IPS-NIHi11 (cell line): ENCODE results near the gene AJM1.
"Not testable (repeated sequence)": the region's sequence is repeated elsewhere in the genome, so short reads cannot be mapped to it uniquely, and the experiment has no call there.

Source experiments
- DNase-seq: peaks from one replicate; pipeline ENCODE4 v3.0.0; 2012; ENCODE audit warnings: mixed read lengths, low spot score

Gene AJM1

DNA sequence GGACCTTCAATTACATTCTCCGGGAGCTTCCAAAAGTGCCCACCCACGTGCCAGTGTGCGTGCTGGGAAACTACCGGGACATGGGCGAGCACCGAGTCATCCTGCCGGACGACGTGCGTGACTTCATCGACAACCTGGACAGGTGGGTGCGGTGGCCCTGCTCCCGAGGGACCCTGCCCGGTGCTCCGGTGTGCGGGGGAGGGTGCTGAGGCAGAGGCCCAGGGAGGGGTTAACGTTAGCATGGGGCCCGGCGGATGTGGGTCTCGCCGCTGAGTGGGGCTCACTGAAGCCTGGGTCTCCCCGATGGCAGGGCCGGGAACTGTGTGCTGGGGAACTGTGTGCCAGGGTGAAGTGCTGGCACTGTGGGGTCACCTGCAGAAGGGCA, 10.6 kb upstream of the AJM1 start:
- DNase-seq: no peak

- DNase-seq: no peak
These were observed 9.7 kb upstream of the AJM1 start for GRCh38 chr9:136832581-136832980.

GRCh38 chr9:136833381-136834048, 8.8 kb upstream of the AJM1 start:
- peak; percentile 6 for DNase-seq

DNA sequence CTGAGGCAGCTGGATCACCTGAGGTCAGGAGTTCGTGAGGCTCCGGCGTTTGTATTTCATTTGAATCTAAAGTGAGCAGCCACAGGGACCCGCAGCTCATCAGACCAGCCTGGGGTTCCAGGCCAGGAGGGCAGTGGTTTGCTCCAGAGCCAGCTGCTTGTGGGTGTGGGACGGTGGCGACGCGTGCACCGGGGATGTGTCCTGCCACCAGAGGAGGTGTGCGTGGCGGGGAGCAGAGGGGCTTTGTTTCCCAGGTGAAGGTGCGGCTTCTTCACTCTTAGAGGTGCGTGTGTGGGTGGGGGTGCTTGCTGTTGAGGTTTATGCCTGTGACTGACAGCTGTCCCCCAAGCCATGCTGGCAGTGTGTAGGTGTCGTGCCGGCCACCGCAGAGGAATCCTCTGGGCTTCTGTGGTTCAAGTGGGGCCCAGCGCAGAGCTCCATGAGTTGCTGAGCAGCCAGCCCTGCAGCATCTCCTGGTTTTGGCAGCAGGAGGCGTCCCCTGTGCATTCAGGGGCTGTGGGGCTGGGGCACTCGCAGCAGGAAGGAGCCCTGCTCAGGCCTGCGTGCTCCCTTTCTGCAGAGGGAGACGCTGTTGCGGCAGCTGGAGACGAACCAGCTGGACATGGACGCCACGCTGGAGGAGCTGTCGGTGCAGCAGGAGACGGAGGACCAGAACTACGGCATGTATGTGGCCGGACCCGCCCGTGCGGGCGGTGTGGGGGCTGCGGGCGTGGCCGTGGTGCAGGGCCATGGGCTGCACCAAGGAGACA, 6.9 kb upstream of the AJM1 start:
- DNase-seq: no peak

DNA sequence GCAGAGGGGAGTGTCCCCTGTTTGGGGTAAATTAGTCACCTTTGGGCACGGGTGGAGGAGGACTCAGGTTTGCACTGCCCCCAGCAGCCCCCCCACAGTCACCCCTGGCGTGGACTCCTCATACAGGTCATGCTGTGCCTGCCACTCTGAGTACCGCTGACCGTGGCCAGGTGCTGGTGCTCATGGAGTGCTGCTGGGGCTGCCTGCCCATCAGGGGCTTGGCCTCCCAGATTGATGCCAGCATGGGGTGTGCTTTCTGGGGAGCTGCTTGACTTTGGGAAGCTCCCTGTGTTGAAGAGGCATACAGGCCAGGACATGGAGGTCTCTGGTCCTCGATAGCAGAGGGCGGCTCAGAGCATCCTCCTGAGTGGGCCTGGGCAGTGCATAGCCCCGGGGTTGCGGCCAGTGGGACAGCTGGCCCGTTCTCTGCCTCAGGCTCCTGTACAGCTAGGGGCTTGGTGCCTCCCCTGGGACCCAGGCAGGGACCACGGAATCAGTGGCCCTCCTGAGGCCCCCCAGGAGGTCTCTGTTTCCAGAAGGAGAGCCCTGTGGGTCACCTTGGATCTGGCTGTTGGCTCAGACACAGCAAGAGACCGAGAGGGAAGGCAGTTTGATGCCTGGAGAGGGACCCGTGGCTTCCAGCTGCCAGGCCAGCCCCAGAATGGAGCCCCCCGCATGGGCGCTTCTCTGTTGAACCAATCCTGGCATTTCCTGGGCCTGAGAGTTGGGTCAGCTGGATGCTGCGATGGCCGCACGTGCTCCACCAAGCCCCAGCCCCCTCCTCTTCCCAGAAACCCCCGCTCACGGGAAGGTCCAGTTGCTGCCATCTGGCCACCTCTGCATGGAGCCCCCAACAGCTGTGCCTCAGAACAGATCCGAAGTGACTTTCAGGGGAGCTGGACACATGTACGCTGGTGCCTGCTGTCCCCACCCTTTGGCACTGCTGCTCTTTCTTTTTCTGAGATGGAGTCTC, 6.1 kb upstream of the AJM1 start:
- no peak for DNase-seq

- no peak for DNase-seq
These were observed 5.0 kb upstream of the AJM1 start for GRCh38 chr9:136837146-136837855.

- DNase-seq: not testable (repeated sequence)
These were observed 4.4 kb upstream of the AJM1 start for GRCh38 chr9:136837856-136838277.

GRCh38 chr9:136838314-136839228, 3.7 kb upstream of the AJM1 start:
- DNase-seq: no peak

DNA sequence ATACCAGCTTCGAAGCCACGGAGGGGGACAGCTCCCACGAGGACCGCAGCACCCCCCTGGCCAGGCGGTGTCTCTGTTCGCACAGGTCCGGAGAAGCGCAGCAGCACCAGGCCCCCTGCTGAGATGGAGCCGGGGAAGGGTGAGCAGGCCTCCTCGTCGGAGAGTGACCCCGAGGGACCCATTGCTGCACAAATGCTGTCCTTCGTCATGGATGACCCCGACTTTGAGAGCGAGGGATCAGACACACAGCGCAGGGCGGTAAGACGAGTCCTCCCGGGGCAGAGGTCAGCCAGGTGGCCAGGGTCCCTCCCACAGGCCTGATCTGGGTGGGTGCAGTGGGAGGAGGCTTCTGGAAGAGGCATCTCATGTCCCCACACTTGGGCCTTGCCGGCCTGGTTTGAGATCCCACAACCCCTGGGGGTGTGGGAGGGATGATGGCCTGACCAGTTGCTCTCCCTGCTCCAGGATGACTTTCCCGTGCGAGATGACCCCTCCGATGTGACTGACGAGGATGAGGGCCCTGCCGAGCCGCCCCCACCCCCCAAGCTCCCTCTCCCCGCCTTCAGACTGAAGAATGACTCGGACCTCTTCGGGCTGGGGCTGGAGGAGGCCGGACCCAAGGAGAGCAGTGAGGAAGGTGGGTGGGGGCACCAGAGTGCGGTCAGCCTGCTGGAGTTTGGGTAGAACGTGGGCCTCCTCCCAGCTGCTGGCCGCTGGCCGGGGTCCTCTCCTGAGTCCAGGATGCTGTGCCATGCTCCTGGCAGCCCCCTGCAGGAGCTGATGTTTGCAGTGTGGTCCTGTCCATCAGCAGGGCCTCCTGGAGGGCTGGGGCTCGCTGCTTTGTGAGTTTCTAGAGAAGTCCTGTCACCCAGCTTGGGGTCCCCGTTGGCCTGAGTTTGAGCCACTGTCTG, 2.8 kb upstream of the AJM1 start:
- DNase-seq: no peak

- DNase-seq: peak; percentile 72
These were observed 2.0 kb upstream of the AJM1 start for GRCh38 chr9:136840140-136840876.

- no peak for DNase-seq
These were observed 1.2 kb upstream of the AJM1 start for GRCh38 chr9:136840877-136841645.

GRCh38 chr9:136841646-136842379, 465 bp upstream of the AJM1 start:
- not testable (repeated sequence) for DNase-seq

DNA sequence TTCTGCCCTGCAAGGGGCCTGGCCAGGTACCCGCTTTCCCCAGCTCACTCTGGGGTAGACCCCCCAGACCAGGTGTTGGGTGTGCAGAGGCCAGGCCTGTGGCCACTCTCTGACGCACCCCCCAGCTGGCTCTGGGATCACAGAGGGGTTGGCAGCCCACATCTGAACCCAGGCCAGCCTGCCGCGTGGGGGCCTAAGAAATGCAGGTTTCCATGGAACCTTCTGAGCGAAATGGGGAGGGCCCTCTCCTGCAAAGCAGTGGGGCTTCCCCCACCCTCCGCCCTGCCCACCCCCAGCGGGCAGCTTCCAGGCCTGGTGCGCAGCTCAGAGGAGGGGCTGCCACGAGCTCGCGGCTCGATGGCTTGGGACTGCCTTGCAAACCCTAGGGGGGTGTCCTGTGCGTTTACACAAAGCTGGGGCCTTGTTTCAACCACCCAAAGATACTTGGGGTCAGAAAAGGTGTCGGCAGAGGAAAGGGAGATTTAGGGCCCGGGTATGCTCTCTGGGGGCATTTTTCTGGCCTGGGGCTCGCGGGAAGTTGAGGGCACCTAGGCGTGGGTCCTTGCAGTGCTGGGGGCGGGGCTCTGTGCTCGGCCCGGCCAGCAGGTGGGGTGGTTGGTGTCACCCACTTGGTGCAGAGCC, 1.0 kb downstream of the AJM1 start:
- DNase-seq: not testable (repeated sequence)

DNA sequence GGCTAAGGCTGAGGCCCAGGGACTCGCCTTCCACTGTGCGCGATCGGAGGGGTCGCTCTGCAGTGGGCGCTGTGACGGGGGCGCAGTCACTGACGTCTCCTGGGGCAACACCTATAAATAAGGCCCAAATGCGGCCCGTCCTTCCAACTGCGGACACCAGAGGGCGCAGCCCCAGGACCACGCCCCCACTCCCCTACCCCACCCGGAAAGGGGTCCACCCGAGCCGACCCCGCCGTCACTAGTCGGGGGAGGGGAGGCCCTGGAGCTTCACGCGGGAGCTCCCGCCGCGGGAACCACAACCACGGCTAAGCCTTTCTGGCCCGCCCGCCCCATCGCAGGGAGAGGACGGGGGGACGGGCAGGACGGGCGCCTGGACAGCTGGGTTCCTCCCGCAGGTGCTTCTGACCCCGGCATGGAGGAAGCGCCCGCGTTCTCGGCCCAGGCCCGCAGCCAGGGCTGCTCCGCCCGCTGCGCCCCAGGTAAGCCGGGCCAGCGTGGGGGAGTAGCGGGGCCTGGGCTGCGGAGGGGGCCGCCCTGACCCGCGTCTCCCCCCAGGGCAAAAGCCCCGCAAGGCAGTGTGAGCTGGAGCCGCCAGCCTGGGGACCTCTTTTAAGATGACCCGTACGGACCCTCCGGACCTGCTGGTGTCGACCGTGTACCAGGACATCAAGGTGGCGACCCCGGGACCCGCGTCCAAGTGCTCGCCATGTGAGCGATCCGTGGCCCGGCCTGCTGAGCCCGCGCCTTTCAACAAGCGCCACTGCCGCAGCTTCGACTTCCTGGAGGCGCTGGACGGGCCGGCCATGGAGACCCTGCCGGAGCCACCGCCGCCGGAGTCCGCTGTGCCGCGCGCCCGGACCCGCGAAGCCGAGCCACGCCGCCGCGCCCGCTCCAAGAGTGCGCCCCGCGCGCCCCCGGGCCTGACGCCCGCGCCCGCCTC, 1.8 kb downstream of the AJM1 start:
- DNase-seq: not testable (repeated sequence)

- DNase-seq: no peak
These were observed 2.6 kb downstream of the AJM1 start for GRCh38 chr9:136844761-136845464.
